ENCODE data around the gene TBC1D8.

Gene TBC1D8

DNA sequence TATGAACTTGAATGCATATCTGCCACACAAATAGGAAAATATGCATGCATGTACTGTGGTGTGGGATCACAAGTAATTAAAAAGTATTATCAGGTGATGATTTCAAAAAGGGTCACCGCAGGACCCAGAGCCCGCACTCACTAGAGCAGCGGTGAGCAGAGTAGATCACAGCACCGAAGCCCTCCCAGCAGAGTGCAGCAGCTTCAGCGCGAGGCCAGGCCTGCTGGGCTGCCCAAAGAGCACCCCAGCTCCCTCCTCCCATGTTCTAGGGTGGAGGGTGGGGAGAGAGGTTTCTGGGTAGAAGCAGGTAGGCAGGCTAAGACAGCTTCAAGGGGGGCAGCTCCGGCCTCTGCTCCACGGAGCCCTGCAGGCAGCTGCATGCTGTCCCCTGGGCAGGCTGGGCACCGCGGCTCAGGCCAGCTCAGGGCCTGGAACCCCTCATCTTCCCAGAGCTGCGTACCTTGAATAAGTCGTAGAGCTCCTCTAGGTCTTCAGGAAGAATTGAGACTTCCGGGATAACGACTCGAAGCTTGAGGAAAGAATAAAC is 124.2 kb downstream of the TBC1D8 start:
- DNase-seq (ENCODE audit: low spot score) = no peak

DNA sequence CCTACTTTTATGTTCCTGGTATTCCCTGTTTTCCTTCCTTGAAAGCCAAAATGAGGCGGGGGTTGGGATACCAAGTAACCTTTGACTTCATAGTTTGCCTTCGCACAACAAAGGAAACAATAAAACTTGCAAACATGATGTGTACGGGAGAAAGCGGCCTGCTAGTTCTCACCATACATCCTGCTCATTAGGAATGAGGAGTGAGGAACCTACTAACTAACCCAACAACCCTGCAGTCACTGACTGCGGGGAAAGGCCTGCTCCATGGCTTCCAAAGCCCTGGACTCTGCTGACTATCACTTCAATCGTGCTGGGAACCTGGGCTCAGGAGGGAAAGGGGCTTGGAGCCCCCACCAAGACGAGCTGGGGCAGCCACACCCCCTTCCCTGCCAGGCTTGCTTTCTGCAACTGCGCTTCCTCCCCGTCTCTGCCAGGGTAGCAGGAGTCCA is 124.9 kb downstream of the TBC1D8 start:
- DNase-seq (ENCODE audit: low spot score) = no peak

GRCh38 chr2:101025561-101025960 is 125.6 kb downstream of the TBC1D8 start:
- no peak for DNase-seq (ENCODE audit: low spot score)

DNA sequence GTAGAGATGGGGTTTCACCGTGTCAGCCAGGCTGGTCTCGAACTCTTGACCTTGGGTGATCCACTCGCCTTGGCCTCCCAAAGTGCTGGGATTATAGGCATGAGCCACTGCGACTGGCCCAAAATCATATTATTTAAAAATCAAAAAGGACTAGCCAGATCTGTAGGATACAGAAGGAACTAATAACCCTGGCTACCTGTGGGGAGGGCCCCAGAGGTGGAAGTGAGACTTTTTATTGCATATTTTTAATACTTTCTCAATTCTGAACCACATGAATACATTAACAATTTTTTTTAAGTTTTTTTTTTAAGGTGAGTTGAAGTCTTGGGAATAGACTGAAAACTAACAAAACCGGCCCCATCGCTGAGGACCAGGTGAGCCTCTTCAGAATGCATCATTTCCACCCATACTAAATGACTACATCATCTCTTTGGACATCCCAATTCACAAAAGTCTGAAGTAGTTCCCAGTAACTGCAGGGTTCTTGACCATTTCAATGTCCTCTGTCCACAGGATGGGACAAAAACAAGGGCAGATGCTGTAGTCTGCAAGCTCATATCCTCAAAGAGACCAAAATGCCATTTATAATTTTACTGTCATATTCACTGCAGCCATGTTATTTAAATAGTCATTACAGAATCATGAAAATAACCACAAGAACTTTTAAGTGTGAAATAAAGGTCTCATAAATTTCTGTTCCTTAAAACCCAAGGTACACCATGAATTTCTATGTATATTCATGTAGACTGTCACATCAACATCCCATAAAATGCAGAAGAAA is 127.7 kb downstream of the TBC1D8 start:
- DNase-seq (ENCODE audit: low spot score) = no peak

GRCh38 chr2:101022221-101022620 is 129.0 kb downstream of the TBC1D8 start:
- no peak for DNase-seq (ENCODE audit: low spot score)

- no peak for DNase-seq (ENCODE audit: low spot score)
These were observed 132.2 kb downstream of the TBC1D8 start for GRCh38 chr2:101018934-101019333.

DNA sequence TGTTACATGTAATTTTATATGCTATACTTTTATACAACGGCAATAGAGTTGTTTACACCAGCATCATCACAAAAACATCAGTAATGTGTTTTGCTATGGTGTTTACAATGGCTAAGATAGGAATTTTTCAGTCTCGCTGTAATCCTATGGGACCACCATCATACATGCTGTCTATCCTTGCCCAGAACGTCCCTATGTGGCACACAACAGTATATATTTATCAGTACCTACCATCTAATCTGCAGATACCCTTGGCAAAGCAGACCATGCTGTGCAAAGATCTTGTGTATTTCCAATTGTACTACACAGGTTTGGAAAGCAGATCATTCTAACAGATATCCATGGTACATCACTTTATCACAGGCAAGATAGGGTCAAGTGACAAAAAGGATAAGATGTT is 133.8 kb downstream of the TBC1D8 start:
- no peak for DNase-seq (ENCODE audit: low spot score)

DNA sequence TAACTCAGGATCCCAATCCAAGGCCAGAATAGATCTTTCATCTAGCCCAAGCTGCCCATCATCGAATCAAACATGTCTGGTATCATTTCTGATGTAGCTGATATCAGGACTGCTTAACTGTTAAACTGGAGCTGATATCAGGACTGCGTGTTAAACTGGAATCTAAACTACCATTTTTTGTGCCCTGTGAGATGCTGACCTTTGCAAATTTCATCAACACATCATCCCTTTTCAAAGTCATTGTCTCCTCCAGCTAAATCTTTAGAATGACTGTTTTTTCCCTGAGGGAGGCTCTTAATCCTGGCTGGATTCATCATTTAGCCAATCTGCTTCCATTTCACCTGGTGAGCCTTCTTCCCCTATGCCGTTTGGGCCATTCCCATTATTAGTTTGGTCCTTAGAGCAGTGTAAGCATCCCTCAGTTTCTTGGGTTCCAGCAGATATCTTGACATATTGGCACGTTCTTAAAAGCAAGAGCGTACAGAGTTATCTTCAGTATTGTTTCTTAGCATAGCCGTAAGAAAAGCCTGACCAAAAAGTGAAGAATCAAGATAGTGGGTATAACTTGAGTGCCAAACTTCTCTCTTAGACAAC is 136.8 kb downstream of the TBC1D8 start:
- DNase-seq (ENCODE audit: low spot score) = no peak

DNA sequence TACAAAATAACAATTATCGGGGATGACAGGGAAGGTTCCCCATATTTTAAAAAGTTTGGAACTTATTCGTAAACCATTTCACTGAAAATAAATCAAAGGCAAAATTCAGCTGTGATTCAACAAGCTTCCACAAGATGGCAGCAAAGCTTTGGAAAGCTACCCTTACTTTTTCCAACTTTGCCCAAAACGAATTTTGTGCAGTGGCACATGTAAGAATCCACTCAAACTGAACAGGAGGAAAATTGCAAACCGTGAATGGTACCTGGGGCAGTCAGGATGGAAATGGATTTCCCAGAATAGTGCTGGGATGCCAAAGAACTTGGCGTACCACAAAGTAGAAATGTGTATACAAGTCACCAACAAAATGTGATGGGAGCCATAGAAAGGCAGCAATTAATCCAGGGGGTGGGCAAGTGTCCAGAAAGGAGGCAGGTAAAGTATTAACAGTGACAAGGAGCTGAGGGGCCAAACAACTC is 138.4 kb downstream of the TBC1D8 start:
- peak; percentile 64 for DNase-seq (ENCODE audit: low spot score)

GRCh38 chr2:101012054-101012705 is 139.0 kb downstream of the TBC1D8 start:
- no peak for DNase-seq (ENCODE audit: low spot score)

GRCh38 chr2:101011152-101011551 is 140.0 kb downstream of the TBC1D8 start:
- DNase-seq (ENCODE audit: low spot score) = no peak

GRCh38 chr2:101007415-101008345 is 143.5 kb downstream of the TBC1D8 start:
- no peak for DNase-seq (ENCODE audit: low spot score)

- DNase-seq (ENCODE audit: low spot score) = no peak
These were observed 145.0 kb downstream of the TBC1D8 start for GRCh38 chr2:101006065-101006715.

GRCh38 chr2:101004620-101005325 is 146.4 kb downstream of the TBC1D8 start:
- no peak for DNase-seq (ENCODE audit: low spot score)

GRCh38 chr2:101003278-101003775 is 147.9 kb downstream of the TBC1D8 start:
- DNase-seq (ENCODE audit: low spot score) = no peak

- DNase-seq (ENCODE audit: low spot score) = peak; percentile 15
These were observed 148.5 kb downstream of the TBC1D8 start for GRCh38 chr2:101002562-101003277.

DNA sequence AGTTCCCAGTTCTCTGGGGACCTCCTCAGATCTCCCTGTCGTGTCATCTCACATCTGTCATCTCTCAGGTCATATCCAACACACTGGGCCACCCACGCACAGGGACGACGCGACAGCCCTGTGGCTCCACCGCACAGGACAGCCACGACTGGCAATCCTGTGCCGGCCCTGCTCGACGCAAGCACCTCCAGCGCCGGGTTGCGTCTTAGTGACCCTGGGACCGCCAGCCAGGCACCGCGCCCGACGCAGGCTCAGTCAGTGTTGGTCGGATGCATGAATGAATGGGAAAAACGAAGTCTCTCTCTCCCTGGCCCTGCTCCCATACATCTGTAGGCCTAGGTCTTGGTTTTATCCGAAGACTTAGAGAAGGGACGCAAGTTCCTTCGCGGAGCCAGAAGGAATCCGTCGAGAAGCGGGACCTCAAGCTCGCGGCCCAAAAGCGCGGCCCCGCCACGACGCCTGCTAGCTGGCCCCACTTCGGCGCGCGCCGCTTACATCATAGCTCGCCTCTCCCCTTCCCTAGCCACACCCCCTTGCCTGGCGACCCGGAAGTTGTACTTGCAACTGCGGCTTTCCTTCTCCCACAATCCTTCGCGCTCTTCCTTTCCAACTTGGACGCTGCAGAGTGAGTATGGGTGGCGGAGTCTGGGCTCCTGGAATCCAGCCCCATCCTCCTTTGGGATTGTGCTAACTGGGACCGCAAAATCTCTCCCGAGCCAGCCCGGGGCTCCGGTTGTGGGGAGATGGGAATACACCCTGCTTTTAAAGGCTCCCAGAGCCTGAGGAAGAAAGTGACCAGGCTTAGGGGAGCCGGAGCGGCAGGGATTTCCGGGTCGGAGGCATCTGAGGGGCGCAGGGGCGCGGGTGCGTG is 149.3 kb downstream of the TBC1D8 start, which contains the start of gene RPL31:
Gene RPL31 (plus strand): TSS at position 599 of the 871 bp plus-strand sequence. CDS start 413 bp downstream, outside the sequence.
- DNase-seq (ENCODE audit: low spot score) = peak; percentile 96

DNA sequence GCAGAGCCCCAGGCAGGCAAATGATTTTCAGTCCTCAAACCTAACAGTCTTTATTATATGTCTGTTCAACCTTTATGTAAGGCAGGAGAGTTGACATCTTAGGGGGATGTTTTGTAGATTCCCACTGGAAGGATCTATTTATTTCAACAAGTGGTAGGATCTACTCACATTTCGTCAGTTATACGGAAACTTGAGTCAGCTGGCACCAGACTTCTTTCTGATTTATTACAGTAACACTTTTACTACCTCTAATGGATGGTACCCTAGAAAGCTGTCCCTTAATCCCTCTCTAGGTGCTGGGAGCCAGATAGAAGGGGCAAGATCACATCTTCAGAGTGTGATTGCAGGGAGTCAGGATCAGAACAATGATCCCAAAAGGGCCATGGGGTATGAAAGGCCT is 151.2 kb downstream of the TBC1D8 start:
- no peak for DNase-seq (ENCODE audit: low spot score)

DNA sequence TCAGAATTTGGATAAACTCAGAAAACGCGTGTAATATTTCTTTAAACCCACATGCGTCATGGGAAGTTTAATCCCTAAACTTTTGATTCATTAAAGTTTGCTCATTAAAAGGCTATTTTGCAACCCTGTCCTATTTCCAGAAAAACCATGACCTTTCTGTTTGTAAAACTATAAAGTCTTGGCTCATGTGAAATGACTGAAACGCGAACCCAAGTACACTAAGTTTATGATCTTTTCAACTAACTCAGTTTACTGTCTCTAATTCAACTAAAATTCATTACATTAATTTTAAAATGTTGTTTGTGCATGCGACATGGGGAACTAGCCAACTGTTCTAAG is 153.0 kb downstream of the TBC1D8 start:
- DNase-seq (ENCODE audit: low spot score) = no peak
